Islet precursor cell (in vitro differentiated cells): ENCODE results near the gene CCR8.
"Not testable (repeated sequence)": the region's sequence is repeated elsewhere in the genome, so short reads cannot be mapped to it uniquely, and the experiment has no call there.

Source experiments
- DNase-seq: peaks from one replicate; pipeline ENCODE4 v3.0.0-alpha.2; 2018

CCR8 gene

DNA sequence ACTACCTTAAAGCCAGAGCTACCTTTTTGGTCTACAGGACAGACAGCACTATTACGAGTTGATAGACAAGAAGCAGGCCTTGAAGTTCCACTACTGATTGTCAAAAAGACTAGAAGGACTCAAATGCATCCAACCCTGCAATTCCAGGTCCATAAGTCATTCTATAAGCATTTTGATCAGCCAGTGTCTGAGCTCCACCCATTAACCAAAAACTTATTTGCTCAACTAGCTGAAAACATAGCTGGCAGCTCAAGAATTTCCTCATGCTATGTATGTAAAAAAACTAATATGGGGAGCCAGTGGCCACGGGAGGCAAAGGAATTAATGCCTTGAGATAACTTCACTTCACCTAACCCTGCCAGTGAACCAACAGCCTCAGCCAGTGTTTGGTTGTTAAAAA, 21.6 kb downstream of the CCR8 start:
- not testable (repeated sequence) for DNase-seq

DNA sequence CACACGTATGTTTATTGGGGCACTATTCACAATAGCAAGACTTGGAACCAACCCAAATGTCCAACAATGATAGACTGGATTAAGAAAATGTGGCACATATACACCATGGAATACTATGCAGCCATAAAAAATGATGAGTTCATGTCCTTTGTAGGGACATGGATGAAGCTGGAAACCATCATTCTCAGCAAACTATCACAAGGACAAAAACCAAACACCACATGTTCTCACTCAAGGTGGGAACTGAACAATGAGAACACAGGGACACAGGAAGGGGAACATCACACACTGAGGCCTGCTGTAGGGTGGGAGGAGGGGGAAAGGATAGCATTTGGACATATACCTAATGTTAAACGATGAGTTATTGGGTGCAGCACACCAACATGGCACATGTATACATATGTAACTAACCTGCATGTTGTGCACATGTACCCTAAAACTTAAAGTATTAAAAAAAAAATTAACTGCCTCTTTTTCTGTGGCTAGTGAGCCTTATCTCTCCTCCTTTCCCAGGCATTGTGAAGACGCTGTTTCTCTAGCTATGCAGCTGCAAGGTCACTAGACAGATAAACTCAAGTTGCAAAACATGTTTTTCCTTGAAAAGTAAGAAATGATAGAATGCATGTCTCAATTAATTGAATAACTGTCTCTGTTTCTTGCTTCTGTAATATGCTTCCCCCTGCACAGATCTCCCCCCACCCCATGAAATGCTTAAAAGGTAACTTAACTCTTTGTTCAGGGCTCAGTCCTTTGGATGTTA, 23.8 kb downstream of the CCR8 start:
- DNase-seq, result not testable (repeated sequence)

DNA sequence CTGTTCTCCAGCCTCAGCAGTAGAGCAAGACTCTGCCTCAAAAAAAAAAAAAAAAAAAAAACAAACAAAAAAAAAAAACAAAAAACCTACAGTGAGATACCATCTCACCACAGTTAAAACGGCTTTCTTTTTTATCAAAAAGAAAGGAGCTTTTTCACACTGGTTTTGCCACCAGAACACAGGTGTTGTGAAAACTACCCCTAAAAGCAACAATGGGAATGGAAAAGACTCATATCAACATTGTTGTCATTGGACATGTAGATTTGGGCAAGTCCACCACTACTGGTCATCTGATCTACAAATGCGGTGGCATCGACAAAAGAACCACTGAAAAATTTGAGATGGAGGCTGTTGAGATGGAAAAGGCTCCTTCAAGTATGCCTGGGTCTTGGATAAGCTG, 28.8 kb downstream of the CCR8 start:
- DNase-seq, result no peak

DNA sequence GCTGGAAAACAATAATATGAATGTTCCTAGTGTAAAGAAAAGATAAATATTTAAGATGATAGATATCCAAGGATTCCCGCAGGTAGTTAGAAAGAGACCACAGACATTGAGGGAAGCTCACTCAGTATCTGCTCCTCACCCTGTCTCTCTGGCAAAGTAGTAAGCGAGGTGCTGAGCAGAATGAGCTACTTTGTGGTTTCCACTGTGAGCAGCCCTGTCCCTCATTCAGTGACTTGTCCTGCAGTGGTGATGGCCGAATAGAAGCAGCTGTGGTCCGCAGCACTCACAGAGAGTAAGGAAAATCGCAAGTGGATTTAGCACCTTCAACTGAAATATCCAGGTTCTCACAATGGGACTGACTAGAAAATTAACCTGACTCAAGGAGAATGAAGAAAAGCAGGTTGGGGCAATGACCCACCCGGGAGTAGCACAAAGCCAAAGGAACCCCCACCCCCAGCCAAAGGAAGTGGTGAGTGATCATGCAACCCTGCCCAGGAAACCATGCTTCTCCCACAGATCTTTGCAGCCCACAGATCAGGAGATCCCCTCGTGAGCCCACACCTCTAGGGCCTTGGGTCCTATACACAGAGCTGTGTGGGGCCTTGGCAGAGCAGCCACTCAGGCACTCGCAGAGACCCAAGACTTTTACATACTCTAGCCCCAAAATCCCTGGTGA, 31.9 kb downstream of the CCR8 start:
- no peak for DNase-seq

DNA sequence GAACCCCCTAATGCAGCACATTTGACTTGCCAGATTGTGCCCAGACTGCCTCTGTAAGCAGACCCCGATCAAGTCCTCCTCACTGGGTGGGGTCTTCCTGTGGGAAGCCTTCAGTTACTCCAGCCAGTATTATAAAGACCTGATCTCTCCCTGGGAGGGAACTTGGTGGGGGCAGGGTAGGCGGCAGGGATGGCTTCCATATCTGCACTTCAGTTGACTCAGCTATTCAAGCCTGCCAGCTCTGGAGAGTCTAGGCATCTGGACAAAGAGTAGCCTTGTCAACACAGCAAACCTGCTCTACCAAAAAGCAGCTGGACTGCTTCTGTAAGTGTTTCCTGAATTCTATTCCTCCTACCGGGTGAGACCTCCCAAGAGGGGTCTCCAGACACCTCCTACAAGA, 32.7 kb downstream of the CCR8 start:
- DNase-seq, result no peak

DNA sequence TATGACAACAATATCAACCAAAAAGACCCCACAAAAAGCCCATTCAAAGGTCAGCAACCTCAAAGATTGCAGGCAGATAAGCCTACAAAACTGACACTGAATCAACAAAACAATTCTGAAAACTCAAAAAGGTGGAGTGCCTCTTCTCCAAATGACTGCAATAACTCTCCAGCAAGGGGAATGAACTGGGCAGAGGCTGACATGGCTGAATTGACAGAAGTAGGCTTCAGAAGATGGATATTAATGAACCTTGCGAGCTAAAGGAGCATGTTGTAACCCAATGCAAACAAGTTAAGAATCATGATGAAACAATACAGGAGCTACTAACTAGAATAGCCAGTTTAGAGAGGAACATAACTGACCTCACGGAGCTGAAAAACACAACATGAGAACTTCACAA, 33.3 kb downstream of the CCR8 start:
- DNase-seq, result no peak

DNA sequence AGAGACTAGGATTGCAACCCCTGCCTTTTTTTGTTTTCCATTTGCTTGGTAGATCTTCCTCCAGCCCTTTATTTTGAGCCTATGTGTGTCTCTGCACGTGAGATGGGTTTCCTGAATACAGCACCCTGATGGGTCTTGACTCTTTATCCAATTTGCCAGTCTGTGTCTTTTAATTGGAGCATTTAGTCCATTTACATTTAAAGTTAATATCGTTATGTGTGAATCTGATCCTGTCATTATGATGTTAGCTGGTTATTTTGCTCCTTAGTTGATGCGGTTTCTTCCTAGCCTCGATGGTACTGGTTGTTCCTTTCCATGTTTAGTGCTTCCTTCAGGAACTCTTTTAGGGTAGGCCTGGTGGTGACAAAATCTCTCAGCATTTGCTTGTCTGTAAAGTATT, 40.9 kb downstream of the CCR8 start:
- DNase-seq, result not testable (repeated sequence)

DNA sequence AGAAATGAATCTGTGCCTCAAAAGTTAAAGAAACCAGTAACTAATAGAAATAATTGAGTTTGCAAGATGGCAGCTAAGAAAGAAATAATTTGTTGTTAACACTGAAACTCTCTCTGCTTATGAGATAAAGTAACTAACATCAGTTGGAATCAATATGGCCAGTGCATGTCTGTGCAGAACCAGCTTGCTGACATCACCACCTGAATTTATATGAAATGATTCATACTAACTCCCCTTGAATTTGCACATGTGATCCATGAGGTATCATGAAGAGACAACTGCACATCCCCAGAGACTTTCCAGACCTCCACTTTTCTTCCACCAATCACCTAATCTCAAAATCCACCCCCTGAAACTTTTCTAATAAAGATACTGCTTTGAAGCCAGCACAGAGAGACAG, 43.3 kb downstream of the CCR8 start:
- DNase-seq, result no peak

DNA sequence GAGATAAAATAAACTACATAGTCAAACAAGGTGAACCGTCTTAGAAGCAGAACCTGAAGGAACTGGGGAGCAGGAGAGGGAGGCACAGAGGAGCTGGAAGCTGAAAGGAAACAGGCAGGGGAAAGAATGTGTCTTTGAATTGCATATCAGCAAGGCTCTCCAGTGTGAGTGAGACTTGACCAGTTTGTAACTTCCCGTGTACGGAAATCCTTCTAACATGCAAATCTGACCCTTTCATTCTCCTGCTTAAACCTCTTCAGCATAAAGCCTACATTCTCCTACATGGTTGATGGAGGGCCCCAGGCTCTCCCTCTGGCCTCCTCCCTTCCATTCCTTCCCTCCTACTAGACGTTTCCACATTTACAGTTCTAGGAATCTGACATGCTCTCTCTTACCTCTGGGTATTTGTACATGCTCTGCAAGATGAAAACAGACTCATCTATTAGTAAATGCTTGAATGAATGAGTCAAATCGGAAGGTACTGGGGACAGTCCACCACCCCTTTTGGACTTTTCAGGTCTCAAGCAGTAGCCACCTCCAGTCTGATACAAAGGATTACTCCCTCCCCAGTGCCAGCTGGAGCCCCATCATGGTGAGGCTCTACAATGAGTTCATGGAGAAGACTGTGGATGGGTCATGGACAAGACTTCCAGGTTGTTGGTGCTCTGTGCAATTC, 47.6 kb downstream of the CCR8 start:
- DNase-seq, result no peak

DNA sequence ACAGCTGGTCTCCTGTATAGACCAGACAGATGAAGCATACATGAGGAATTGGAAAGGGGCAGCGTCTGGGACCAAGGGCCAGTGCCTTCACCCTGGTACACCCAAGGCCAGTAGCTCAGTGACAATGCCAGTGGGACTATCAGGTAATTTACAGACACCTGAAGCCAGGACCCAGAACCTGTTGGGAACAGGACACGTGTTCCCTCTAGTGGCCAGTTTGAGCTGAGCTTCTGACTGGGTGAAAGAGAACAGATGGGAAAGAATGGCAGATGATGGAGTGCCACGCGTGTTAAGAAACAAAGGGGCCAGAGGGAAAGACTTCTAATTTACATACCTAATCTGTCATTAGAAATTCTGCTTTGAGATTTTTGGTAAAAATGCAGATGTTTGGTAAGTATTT, 48.6 kb downstream of the CCR8 start:
- DNase-seq, result peak; percentile 80

DNA sequence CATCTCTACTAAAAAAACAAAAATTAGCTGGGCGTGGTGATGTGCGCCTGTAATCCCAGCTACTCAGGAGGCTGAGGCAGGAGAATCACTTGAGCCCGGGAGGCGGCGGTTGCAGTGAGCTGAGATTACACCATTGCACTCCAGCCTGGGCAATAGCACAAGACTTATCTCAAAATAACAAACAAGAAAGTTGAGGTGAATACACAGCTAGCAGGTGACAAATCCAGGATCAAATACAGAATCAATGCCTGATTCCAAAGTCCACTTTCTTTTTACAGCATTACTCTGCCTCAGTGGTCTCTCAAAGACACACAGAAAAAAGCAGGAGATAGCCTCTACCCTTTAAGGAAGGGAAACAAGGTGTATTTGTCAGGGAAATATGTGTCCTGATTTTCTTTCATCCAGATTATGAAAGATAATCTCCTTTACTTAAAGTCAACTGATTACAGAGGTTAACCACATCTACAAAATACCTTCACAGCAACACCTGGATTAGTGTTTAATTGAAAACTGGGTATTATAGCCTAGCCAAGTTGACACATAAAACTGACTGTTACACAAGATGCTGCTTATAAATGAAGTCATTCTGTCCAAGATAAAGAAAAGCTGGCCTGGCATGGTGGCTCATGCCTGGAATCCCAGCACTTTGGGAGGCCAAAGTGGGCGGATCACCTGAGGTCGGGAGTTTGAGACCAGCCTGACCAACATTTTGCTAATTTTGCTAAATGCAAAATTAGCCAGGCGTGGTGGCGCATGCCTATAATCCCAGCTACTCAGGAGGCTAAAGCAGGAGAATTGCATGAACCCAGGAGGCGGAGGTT, 49.7 kb downstream of the CCR8 start:
- DNase-seq, result no peak

DNA sequence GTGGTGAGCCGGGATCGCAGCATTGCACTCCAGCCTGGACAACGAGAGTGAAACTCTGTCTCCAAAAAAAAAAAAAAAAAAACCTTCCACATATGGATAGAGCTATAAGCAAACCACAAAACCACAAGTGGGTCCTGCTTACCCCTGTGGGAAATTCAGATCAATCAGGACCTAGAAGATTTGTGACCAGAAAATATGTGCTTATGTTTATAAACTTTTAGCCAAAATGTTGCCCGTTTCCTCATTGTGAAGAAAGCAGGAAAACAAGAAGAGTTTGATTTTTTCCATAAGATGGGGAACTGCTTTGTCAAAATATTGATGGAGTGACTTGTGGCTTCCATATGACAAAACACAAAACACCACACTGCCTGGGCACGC, 50.3 kb downstream of the CCR8 start:
- DNase-seq, result no peak

DNA sequence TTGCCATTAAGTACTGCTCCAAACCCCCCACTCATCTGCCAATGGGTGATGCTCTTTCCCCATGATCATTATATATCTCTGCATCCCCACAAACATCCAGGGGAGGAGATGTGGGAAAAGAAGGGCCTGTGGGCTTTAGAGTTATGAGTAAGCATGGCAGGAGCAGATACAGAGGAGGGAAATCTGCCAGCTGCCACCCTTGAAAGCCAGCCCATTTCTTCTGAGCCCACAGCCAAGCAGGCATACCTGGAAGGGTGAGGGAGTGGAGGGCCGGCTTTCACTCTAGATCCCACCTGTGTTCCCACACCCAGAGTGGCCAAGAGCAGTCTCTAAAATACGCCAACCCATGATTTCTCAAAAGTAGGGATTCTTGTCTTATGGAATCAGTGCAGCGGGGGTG, 51.9 kb downstream of the CCR8 start:
- peak; percentile 35 for DNase-seq
